ENCODE data around the gene RAB40AL. TPM values are rescaled to one million over a fixed set of nuclear protein-coding genes. Genes with fewer than 3 reads are reported as not detected.

RAB40AL gene
- 0.57 TPM in 1 of 2 replicates, not detected in the other for total RNA-seq

GRCh38 chrX:102936972-102937371 lies at the start of gene RAB40AL:
Gene RAB40AL, plus strand, starts transcription at chrX:102937272. Its CDS starts 47 bp downstream, at chrX:102937319.

Other genes starting within 250 kb of the RAB40AL start
- gene GPRASP2, start 224.8 kb upstream of the RAB40AL start, total RNA-seq: 8.2 and 11.6 TPM in 2 replicates
- 2.7 and 5.2 TPM in 2 replicates for gene GPRASP3, start 216.5 kb upstream of the RAB40AL start, total RNA-seq
- not detected in 2 replicates for gene BEX1, start 126.9 kb downstream of the RAB40AL start, total RNA-seq
- gene NXF3, start 155.9 kb downstream of the RAB40AL start, total RNA-seq: under 0.01 TPM in 1 of 2 replicates, not detected in the other